Stimulated activated CD4-positive, alpha-beta T cell treated with anti-CD3 and anti-CD28 coated beads, Interleukin-12 subunit alpha, Interleukin-12 subunit beta, amount 100 ng/mL, for 4 hours (primary cell): ENCODE data around the gene FOXO4.
"Not testable (repeated sequence)": the region's sequence is repeated elsewhere in the genome, so short reads cannot be mapped to it uniquely, and the experiment has no call there.

Source experiments
- DNase-seq: peaks from one replicate; pipeline ENCODE4 v3.0.0-alpha.2; 2020

Gene FOXO4

GRCh38 chrX:71095555-71095980, at the start of gene FOXO4:
TSS of gene FOXO4 (plus strand) at chrX:71095851. CDS start at chrX:71096529, 678 bp downstream.
- peak; percentile 80 for DNase-seq

- DNase-seq, result not testable (repeated sequence)
Measured at GRCh38 chrX:71047891-71048290, 47.8 kb upstream of the FOXO4 start.

GRCh38 chrX:71052721-71053120, 42.9 kb upstream of the FOXO4 start:
- DNase-seq, result no peak

GRCh38 chrX:71053217-71053621, 42.4 kb upstream of the FOXO4 start:
- no peak for DNase-seq

- no peak for DNase-seq
Measured at GRCh38 chrX:71056867-71057266, 38.8 kb upstream of the FOXO4 start.

GRCh38 chrX:71057848-71058530, 37.7 kb upstream of the FOXO4 start:
- DNase-seq, result no peak

GRCh38 chrX:71060127-71060526, 35.5 kb upstream of the FOXO4 start:
- no peak for DNase-seq

- no peak for DNase-seq
Measured at GRCh38 chrX:71067089-71067488, 28.6 kb upstream of the FOXO4 start.

- no peak for DNase-seq
Measured at GRCh38 chrX:71067712-71068043, 28.0 kb upstream of the FOXO4 start.

GRCh38 chrX:71068044-71068918, 27.4 kb upstream of the FOXO4 start, which contains the start of gene SNX12:
TSS of gene SNX12 (minus strand) at chrX:71068334. CDS start at chrX:71068306, 28 bp downstream.
- peak; percentile 75 for DNase-seq

- DNase-seq, result no peak
Measured at GRCh38 chrX:71070531-71070930, 25.1 kb upstream of the FOXO4 start.

- no peak for DNase-seq
Measured at GRCh38 chrX:71081330-71082123, 14.1 kb upstream of the FOXO4 start.

GRCh38 chrX:71082124-71082647, 13.5 kb upstream of the FOXO4 start:
- DNase-seq, result no peak

- DNase-seq, result no peak
Measured at GRCh38 chrX:71082822-71083221, 12.8 kb upstream of the FOXO4 start.

- DNase-seq, result no peak
Measured at GRCh38 chrX:71085900-71086299, 9.8 kb upstream of the FOXO4 start.

GRCh38 chrX:71091263-71091662, 4.4 kb upstream of the FOXO4 start:
- no peak for DNase-seq

- no peak for DNase-seq
Measured at GRCh38 chrX:71095033-71095432, 618 bp upstream of the FOXO4 start.

GRCh38 chrX:71095981-71096759, 519 bp downstream of the FOXO4 start:
- DNase-seq, result no peak

GRCh38 chrX:71096760-71097032, 1.0 kb downstream of the FOXO4 start:
- DNase-seq, result no peak

GRCh38 chrX:71098302-71098701, 2.7 kb downstream of the FOXO4 start:
- DNase-seq, result peak; percentile 72

- DNase-seq, result no peak
Measured at GRCh38 chrX:71098951-71099506, 3.4 kb downstream of the FOXO4 start.

GRCh38 chrX:71099736-71100135, 4.1 kb downstream of the FOXO4 start:
- no peak for DNase-seq
